NB4 (cell line): ENCODE results near the gene ZNF90.

Source experiments
- CTCF ChIP-seq: IDR thresholded peaks from one replicate; pipeline ENCODE4 v1.5.1; 2012; ENCODE audit warnings: low read depth, low read length
- MAX ChIP-seq: IDR thresholded peaks from 2 replicates; pipeline ENCODE4 v1.6.1; 2011; ENCODE audit warnings: low read depth, low read length
- POLR2A ChIP-seq: IDR thresholded peaks from 2 replicates; pipeline ENCODE4 v1.6.1; 2011; ENCODE audit warnings: mild to moderate bottlenecking; ENCODE audit not compliant: insufficient read length; ENCODE audit errors: extremely low read depth

- no peak for TF ChIP-seq CTCF
- TF ChIP-seq POLR2A = no peak
- TF ChIP-seq MAX = no peak
Observed at GRCh38 chr19:20067943-20068342, 9.9 kb upstream of the ZNF90 start.
